Measurements from ENCODE around the gene ATP12A.

ATP12A gene

DNA sequence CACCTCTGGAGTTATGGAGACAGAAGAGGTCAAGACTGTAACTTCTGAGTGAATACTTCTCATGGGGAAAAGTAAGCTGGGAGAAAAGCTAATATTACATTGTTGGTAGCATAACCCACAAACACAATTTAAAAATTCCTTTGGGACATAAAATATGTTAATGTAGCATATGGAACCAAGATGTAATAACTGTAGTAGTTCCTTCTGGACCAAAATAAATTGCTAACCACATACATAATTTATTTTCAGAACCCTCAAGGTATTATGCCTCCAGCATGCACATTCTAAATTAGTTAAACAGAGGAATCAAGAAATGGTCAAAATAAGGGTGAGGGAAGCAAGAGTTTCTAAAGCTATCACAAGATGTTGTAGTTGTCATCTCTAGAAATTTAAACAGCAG lies 79.0 kb downstream of the ATP12A start:
- H3K4me3 ChIP-seq (ENCODE audit: low read length in 2 of 2) = no peak overlapping the region
- H3K27ac ChIP-seq (ENCODE audit: low read depth in 2 of 2, low read length in 2 of 2) = no peak overlapping the region
- H3K9ac ChIP-seq (ENCODE audit: low read depth in 1 of 2, low read length in 2 of 2) = no peak overlapping the region
- H3K9me3 ChIP-seq (ENCODE audit: control insufficient read depth in 2 of 2, low read length in 2 of 2) = no peaks in the 10 kb centered on the region
- H3K27me3 ChIP-seq (ENCODE audit: control insufficient read depth in 2 of 2, insufficient read depth in 2 of 2, low read length in 2 of 2) = no peaks in the 10 kb centered on the region
- H3K4me1 ChIP-seq (ENCODE audit: control insufficient read depth in 2 of 2, insufficient read depth in 2 of 2, low read length in 2 of 2) = no peaks in the 10 kb centered on the region
- H3K36me3 ChIP-seq (ENCODE audit: control insufficient read depth in 2 of 2, insufficient read depth in 2 of 2, low read length in 2 of 2) = no peaks in the 10 kb centered on the region
